Cardiac fibroblast (primary cell): Measurements from ENCODE around the gene CENPB.

Source experiments
- DNase-seq, 2 donors: peaks; one replicate each; pipeline versions ENCODE4 v3.0.0 to v3.0.0-alpha.2; 2010; ENCODE audit warnings: low read depth in 2 of 2
- H3K4me3 ChIP-seq, 2 donors: replicated peaks in 1 of 2; 1 replicate in 1 of 2; 2 replicates in 1 of 2; pipeline ENCODE4 v1.5.1; 2011; ENCODE audit warnings: low read depth in 2 of 2, low read length in 2 of 2, mild to moderate bottlenecking in 2 of 2, moderate library complexity in 1 of 2
- CTCF ChIP-seq: IDR thresholded peaks from one replicate; pipeline ENCODE4 v1.5.1; 2011; ENCODE audit warnings: low read depth, mild to moderate bottlenecking, low read length, inconsistent platforms

Gene CENPB

GRCh38 chr20:3753501-3754275, 32.9 kb downstream of the CENPB start:
- no peak for DNase-seq

GRCh38 chr20:3753098-3753497, 33.4 kb downstream of the CENPB start:
- TF ChIP-seq CTCF, result peak; percentile 85
- DNase-seq, result peak; percentile 85

More at GRCh38 chr20:3753501-3754275, 32.9 kb downstream of the CENPB start:
- no peak for TF ChIP-seq CTCF
- no peak overlapping the region for H3K4me3 ChIP-seq

DNA sequence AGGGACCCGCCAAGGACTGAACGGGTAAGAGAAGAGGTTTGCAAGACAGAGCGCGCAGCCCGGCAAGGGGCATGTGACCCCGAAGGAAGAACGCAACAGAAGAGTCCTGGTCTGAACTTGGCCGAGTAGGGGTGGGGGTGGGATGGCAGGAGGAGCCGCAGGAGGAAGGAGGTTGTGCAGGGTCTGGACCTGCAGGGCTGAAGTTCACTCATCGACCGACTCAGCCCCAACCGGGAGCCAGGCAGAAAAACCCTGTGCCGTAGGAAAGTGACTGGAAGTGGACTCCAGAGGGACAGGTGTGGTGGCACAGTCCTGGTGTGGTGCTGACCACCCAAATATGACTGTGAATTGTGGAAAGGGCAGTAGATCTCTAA, 34.2 kb downstream of the CENPB start:
- DNase-seq, result no peak
- H3K4me3 ChIP-seq, result peak overlapping the region in 1 of 2 donors; percentile 17
- no peak for TF ChIP-seq CTCF

More at GRCh38 chr20:3753098-3753497, 33.4 kb downstream of the CENPB start:
- no peak overlapping the region for H3K4me3 ChIP-seq

DNA sequence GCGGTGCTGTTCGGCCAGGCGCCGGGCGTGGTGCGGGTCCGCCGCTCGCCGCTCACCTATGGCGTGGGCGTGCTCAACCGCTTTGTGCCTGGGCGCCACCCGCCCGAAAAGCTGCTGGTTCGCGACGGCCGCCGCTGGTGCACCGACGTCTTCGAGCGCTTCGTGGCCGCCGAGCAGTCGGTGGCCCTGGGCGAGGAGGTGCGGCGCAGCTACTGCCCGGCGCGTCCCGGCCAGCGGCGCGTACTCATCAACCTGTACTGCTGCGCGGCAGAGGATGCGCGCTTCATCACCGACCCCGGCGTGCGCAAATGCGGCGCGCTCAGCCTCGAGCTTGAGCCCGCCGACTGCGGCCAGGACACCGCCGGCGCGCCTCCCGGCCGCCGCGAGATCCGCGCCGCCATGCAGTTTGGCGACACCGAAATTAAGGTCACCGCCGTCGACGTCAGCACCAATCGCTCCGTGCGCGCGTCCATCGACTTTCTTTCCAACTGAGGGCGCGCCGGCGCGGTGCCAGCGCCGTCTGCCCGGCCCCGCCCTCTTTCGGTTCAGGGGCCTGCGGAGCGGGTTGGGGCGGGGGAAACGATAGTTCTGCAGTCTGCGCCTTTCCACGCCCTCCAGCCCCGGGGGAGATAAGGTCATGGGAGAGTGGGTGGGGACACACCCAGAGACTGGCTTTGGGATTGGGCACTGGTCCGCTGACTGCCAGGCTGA, 34.7 kb downstream of the CENPB start:
- TF ChIP-seq CTCF, result no peak
- DNase-seq, result peak; percentile 20 to 31
- H3K4me3 ChIP-seq, result peak overlapping the region; percentile 17 to 21

DNA sequence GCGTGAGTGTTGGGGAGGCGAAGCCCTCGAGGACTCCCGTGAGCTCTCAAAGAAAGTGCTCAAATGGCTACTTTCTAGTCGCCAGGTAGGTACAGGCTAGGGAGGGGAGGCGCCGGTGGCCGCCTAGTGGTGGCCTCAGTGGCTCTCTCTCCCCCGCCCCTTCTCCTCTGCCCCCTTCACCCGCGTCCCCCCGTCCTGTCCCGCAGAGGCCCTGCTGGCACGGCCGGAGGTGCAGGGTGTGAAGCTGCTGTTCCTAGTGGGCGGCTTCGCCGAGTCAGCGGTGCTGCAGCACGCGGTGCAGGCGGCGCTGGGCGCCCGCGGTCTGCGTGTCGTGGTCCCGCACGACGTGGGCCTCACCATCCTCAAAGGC, 35.2 kb downstream of the CENPB start:
- no peak for DNase-seq
- no peak overlapping the region for H3K4me3 ChIP-seq
- no peak for TF ChIP-seq CTCF

DNA sequence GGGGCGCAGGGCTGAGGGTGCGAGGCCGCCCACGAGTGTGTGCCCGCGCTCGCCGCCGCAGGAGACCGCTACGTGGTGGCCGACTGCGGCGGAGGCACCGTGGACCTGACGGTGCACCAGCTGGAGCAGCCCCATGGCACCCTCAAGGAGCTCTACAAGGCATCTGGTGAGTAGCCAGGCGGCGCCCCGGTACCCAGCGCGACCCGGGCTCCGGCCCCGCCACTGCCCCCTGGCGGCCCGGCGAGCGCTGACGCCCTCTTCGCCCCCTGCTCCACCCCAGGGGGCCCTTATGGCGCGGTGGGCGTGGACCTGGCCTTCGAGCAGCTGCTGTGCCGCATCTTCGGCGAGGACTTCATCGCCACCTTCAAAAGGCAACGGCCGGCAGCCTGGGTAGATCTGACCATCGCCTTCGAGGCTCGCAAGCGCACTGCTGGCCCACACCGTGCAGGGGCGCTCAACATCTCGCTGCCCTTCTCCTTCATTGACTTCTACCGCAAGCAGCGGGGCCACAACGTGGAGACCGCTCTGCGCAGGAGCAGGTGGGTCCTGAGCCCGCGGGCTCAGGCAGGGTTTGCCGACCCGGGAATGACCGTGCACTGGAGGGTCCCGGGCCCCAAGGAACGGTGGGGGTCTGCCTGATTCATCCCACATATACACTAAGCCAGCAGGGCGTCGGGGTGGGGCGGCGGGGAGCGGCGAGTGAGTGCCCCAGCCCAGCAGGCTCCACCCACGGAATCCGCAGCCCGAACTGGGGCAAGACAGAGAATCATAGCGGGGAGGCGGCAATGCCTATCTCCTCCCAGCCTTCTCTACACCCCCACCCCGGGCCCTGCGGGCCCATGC, 36.6 kb downstream of the CENPB start:
- peak in 1 of 2 donors; percentile 13 for DNase-seq
- H3K4me3 ChIP-seq, result no peak overlapping the region
- TF ChIP-seq CTCF, result peak; percentile 31
